Lower leg skin (tissue), 3 donors: ENCODE measurements around the gene CAPZA1.

Experiments used
- POLR2A ChIP-seq, 2 donors: fragments of 450-650 bp; IDR thresholded peaks; one replicate each; pipeline ENCODE4 v1.6.1; 2016 to 2017; ENCODE audit warnings: antibody characterized with exemption in 2 of 2, mild to moderate bottlenecking in 1 of 2, moderate library complexity in 1 of 2
- TF ChIP-seq, protein P1 (sequence below), 3 donors: fragments of 450-650 bp; IDR thresholded peaks; one replicate each; pipeline ENCODE4 v1.5.1; 2016; ENCODE audit warnings: antibody characterized with exemption in 3 of 3, mild to moderate bottlenecking in 3 of 3, moderate library complexity in 2 of 3

GRCh38 chr1:112692681-112693080 is 73.0 kb downstream of the CAPZA1 start:
- TF ChIP-seq, protein P1, sequence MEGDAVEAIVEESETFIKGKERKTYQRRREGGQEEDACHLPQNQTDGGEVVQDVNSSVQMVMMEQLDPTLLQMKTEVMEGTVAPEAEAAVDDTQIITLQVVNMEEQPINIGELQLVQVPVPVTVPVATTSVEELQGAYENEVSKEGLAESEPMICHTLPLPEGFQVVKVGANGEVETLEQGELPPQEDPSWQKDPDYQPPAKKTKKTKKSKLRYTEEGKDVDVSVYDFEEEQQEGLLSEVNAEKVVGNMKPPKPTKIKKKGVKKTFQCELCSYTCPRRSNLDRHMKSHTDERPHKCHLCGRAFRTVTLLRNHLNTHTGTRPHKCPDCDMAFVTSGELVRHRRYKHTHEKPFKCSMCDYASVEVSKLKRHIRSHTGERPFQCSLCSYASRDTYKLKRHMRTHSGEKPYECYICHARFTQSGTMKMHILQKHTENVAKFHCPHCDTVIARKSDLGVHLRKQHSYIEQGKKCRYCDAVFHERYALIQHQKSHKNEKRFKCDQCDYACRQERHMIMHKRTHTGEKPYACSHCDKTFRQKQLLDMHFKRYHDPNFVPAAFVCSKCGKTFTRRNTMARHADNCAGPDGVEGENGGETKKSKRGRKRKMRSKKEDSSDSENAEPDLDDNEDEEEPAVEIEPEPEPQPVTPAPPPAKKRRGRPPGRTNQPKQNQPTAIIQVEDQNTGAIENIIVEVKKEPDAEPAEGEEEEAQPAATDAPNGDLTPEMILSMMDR (IDR thresholded peaks at IDR 0.05) = no peak
- TF ChIP-seq POLR2A (IDR thresholded peaks at IDR 0.05) = no peak
